Fibroblast of skin of back (primary cell): ENCODE measurements around the gene XPO4.
A peak's percentile ranks its signal among the peaks of the same experiment; 100 is the strongest.
"Not testable (repeated sequence)": the region's sequence is repeated elsewhere in the genome, so short reads cannot be mapped to it uniquely, and the experiment has no call there.

Source experiments
- DNase-seq: peaks from one replicate; pipeline ENCODE4 v3.0.0-alpha.2; 2013

XPO4 gene

GRCh38 chr13:20890540-20890939, 12.0 kb downstream of the XPO4 start:
- DNase-seq: not testable (repeated sequence)

- DNase-seq: peak; percentile 21
These were observed 20.3 kb downstream of the XPO4 start for GRCh38 chr13:20882206-20882605.

GRCh38 chr13:20877902-20878301, 24.6 kb downstream of the XPO4 start:
- no peak for DNase-seq

- DNase-seq: not testable (repeated sequence)
These were observed 25.7 kb downstream of the XPO4 start for GRCh38 chr13:20876802-20877201.

GRCh38 chr13:20874439-20874838, 28.1 kb downstream of the XPO4 start:
- not testable (repeated sequence) for DNase-seq

- peak; percentile 55 for DNase-seq
These were observed 29.2 kb downstream of the XPO4 start for GRCh38 chr13:20873348-20873747.

- DNase-seq: no peak
These were observed 31.7 kb downstream of the XPO4 start for GRCh38 chr13:20870829-20871228.

- peak; percentile 24 for DNase-seq
These were observed 33.0 kb downstream of the XPO4 start for GRCh38 chr13:20869540-20869939.

GRCh38 chr13:20867408-20867807, 35.1 kb downstream of the XPO4 start:
- DNase-seq: no peak

- not testable (repeated sequence) for DNase-seq
These were observed 40.9 kb downstream of the XPO4 start for GRCh38 chr13:20861666-20862065.

GRCh38 chr13:20860844-20861243, 41.7 kb downstream of the XPO4 start:
- no peak for DNase-seq

- DNase-seq: no peak
These were observed 45.9 kb downstream of the XPO4 start for GRCh38 chr13:20856650-20857049.

- no peak for DNase-seq
These were observed 50.6 kb downstream of the XPO4 start for GRCh38 chr13:20851844-20852402.

- DNase-seq: no peak
These were observed 53.6 kb downstream of the XPO4 start for GRCh38 chr13:20848944-20849343.

GRCh38 chr13:20848203-20848602, 54.3 kb downstream of the XPO4 start:
- no peak for DNase-seq

GRCh38 chr13:20847296-20847695, 55.2 kb downstream of the XPO4 start:
- DNase-seq: peak; percentile 19

GRCh38 chr13:20843166-20843565, 59.4 kb downstream of the XPO4 start:
- no peak for DNase-seq

GRCh38 chr13:20840568-20840967, 62.0 kb downstream of the XPO4 start:
- no peak for DNase-seq

- no peak for DNase-seq
These were observed 68.5 kb downstream of the XPO4 start for GRCh38 chr13:20833900-20834679.

GRCh38 chr13:20832861-20833260, 69.7 kb downstream of the XPO4 start:
- no peak for DNase-seq

- no peak for DNase-seq
These were observed 70.6 kb downstream of the XPO4 start for GRCh38 chr13:20831933-20832332.

- no peak for DNase-seq
These were observed 71.3 kb downstream of the XPO4 start for GRCh38 chr13:20831254-20831653.

- DNase-seq: peak; percentile 65
These were observed 73.8 kb downstream of the XPO4 start for GRCh38 chr13:20828539-20829364.
